ACC112 (cell line): ENCODE results near the gene LRRIQ1.

Source experiments
- H2AFZ ChIP-seq: fragments of 200-600 bp; sonication (generic); one replicate; pipeline ENCODE4 v1.6.0; 2017; ENCODE audit warnings: antibody characterized with exemption, low read length; ENCODE audit not compliant: unreplicated experiment
- H3K27ac ChIP-seq: fragments of 200-600 bp; sonication (generic); 2 replicates; pipeline ENCODE4 v1.5.1; 2014; ENCODE audit warnings: low read depth, mild to moderate bottlenecking, antibody characterized with exemption, low read length, moderate library complexity
- H3K27me3 ChIP-seq: fragments of 200-600 bp; sonication (generic); 2 replicates; pipeline ENCODE4 v1.6.1; 2014; ENCODE audit warnings: mild to moderate bottlenecking, antibody characterized with exemption, low read length, moderate library complexity, mixed read lengths; ENCODE audit not compliant: insufficient read depth
- H3K36me3 ChIP-seq: fragments of 200-600 bp; sonication (generic); 2 replicates; pipeline ENCODE4 v1.6.1; 2016; ENCODE audit warnings: mild to moderate bottlenecking, antibody characterized with exemption, low read length, moderate library complexity, mixed read lengths; ENCODE audit not compliant: insufficient read depth
- H3K4me1 ChIP-seq: fragments of 200-600 bp; sonication (generic); one replicate; pipeline ENCODE4 v1.6.1; 2016; ENCODE audit warnings: low read length, mixed read lengths; ENCODE audit not compliant: insufficient read depth, unreplicated experiment, control insufficient read depth
- H3K4me3 ChIP-seq: fragments of 200-600 bp; sonication (generic); 2 replicates; pipeline ENCODE4 v1.5.1; 2014; ENCODE audit warnings: mild to moderate bottlenecking, low read depth, low read length
- H3K79me2 ChIP-seq: fragments of 200-600 bp; sonication (generic); one replicate; pipeline ENCODE4 v1.6.0; 2016; ENCODE audit warnings: low read length; ENCODE audit not compliant: control insufficient read depth, unreplicated experiment, insufficient read depth

LRRIQ1 gene

DNA sequence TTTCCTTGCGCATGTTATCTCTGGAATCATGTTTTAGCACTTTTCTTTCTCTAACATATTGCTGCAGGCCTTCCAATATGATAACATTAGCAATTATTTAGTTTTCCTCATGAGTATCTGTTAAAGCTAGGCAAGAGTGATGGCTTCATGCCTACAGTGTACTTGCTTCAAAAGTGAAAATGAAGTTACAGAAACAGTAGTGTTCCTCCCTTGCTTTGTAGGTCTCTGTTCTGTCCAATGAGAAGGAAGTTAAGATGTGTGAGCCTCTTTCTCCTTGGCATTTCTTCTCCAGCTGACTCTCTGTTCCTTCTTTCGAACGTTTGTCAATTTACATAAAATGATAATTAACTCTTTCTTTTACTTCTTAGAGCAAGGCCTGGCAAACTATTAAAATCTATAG lies 22.2 kb downstream of the LRRIQ1 start:
- Histone ChIP-seq H3K27ac (no peak overlapping the region), H3K36me3 (no peaks in the 10 kb centered on the region), H3K4me3 (no peak overlapping the region), H3K27me3 (no peaks in the 10 kb centered on the region), H3K79me2 (no peaks in the 10 kb centered on the region), H2AFZ (no peak overlapping the region), H3K4me1 (no peaks in the 10 kb centered on the region)

DNA sequence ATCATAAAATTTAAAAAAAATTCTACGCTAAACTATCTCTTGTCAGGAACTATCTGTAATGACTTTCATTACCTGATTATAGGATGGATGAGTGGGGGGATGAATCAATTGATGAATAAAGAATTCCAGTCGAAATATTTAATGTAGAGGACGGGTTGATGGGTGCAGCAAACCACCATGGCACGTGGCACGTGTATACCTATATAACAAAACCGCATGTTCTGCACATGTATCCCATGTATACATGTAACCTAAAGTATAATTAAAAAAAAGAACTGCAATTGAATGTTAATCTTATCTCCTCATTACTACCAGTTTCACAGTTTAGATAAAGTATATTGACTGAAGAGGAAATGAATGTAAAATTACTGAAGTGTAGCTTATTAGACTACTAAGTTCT lies 23.4 kb downstream of the LRRIQ1 start:
- Histone ChIP-seq H2AFZ (no peak overlapping the region), H3K79me2 (no peaks in the 10 kb centered on the region), H3K4me1 (no peaks in the 10 kb centered on the region)

DNA sequence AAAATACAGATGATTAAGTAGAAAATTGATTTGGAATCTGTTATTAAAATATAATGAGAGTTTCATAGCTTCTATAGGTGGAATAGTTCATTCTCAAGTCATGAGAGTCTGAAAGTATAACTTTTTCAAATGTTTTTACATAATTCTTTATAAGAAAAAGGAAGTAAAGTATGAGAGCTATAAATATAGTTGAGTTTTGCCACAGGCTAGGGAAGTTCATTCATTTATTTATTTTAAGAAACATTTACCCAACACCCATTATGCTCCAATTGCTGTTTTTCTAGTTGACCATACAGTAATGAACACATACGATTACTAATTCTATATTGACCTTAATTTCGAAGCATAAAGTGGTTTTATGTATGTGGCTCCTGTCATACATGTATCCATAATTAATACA lies 24.8 kb downstream of the LRRIQ1 start:
- Histone ChIP-seq H3K4me3 (no peak overlapping the region), H3K79me2 (no peaks in the 10 kb centered on the region), H3K27ac (no peak overlapping the region), H2AFZ (no peak overlapping the region), H3K27me3 (no peaks in the 10 kb centered on the region), H3K36me3 (no peaks in the 10 kb centered on the region), H3K4me1 (no peaks in the 10 kb centered on the region)

More for the DNA sequence above, 23.4 kb downstream of the LRRIQ1 start:
- Histone ChIP-seq H3K4me3 (no peak overlapping the region), H3K36me3 (no peaks in the 10 kb centered on the region), H3K27ac (no peak overlapping the region), H3K27me3 (no peaks in the 10 kb centered on the region)

DNA sequence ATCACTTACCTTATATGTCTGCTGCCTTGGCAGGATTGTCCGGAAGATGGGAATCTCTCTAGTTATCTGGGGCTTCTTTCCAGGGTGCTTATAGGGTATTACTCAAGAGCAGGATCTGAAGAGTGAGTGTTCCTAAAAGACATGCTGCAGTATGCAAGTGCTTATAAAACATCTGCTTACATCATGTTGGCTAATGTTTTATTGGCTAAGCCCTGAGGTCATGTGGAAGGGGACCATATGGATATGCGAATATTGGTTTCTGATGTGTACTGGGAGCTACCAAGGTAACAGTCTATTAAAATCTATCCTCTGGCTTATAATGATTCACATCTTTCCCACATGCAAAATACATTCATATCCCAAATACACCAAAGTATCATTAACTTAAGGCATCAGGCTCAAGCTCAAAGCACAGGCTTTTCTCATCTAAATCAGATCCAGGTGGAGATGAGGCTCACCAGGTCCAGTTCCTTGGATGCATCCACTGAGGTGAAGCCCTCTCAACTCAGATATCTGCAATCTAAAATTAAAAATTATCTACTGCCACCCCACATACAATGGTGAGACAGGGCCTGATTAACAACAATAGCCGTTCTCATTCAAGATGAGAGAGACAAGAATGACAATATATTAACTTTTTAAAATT lies 29.8 kb downstream of the LRRIQ1 start:
- H3K27me3 ChIP-seq, result peaks cover 5% of the 10 kb centered on the region; the same call in 1 of the 2 replicates

DNA sequence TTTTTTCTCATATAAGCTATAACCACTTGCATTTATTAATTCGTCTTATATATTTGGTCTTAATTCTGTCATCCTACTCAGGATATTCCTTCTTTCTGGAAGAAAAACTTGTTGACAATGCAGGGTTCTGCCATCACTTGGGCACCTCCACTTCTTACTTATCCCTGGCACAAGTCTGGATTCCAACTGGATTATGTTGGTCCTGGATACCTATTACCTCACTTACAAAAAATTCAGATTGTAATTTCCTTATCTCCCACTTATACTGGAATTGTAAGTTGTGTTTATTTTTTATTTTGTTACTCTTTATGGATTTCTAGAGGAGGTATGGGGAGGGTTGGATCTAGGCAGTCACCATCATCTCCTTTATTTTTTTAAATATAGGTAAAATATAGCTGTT lies 36.7 kb downstream of the LRRIQ1 start:
- Histone ChIP-seq H3K4me1 (peaks cover 4% of the 10 kb centered on the region), H3K79me2 (no peaks in the 10 kb centered on the region), H3K27me3 (peaks cover 8% of the 10 kb centered on the region; the same call in 1 of the 2 replicates), H3K36me3 (no peaks in the 10 kb centered on the region), H3K4me3 (no peak overlapping the region), H2AFZ (no peak overlapping the region), H3K27ac (no peak overlapping the region)

More for the DNA sequence above, 29.8 kb downstream of the LRRIQ1 start:
- no peaks in the 10 kb centered on the region for H3K36me3 ChIP-seq
- H3K79me2 ChIP-seq, result no peaks in the 10 kb centered on the region
- no peak overlapping the region for H3K27ac ChIP-seq
- no peaks in the 10 kb centered on the region for H3K4me1 ChIP-seq
- H3K4me3 ChIP-seq, result no peak overlapping the region
- no peak overlapping the region for H2AFZ ChIP-seq

DNA sequence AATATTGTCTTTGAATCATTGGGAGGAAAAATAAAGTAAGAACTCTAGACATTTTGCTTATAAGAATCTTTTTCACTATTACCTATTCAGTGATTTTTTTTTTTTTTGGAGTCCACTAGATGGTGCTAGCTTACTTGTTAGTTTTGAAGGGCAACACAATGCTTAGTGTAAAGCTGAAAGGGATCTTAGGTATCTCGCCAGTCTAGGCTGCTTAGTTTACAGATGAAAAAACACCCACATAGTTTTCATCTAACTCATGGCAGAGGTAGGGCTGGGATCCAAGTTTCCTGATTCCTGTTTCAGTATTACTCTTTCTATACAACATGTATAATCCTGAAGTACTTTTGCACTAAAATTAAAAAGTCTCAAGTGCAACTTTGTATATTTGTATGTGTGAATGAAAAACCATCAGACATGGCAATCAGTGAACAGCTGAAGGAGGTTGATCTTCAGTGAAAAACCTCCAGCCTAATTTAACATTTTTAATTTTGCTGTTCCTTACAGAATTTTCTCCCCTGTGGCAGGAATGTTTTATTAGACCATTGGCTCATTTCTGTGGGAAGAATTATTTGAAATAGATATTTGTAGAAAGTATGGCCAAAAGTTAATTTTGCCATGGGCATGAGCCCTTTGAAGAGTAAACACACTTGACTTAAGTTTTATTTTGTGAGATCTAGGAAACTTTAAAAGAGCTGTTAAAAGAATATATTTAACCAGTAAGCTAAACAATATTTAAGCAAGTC lies 40.7 kb downstream of the LRRIQ1 start:
- Histone ChIP-seq H3K4me1 (peaks cover 4% of the 10 kb centered on the region), H3K36me3 (no peaks in the 10 kb centered on the region), H3K79me2 (no peaks in the 10 kb centered on the region), H3K27me3 (no peaks in the 10 kb centered on the region; the same call in 1 of the 2 replicates), H3K4me3 (no peak overlapping the region), H3K27ac (no peak overlapping the region), H2AFZ (no peak overlapping the region)

DNA sequence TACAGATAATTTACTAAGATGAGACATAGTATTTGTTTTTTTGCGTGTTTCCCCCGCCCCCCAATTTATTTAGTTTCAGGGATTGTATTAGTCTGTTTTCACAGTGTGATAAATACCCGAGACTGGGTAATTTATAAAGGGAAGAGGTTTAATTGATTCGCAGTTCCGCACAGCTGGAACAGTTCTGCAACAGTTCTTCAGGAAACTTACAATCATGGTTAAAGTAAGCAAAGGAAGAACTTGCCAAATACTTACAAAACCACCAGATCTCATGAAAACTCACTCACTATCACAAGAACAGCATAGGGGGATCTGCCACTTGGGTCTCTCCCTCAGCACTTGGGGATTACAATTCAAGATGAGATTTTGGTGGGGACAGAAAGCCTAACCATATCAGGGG lies 48.9 kb downstream of the LRRIQ1 start:
- no peaks in the 10 kb centered on the region for H3K4me1 ChIP-seq
- H3K4me3 ChIP-seq, result no peak overlapping the region
- no peak overlapping the region for H3K27ac ChIP-seq
- no peaks in the 10 kb centered on the region for H3K36me3 ChIP-seq
- H3K79me2 ChIP-seq, result no peaks in the 10 kb centered on the region
- no peak overlapping the region for H2AFZ ChIP-seq
- H3K27me3 ChIP-seq, result peaks cover 3% of the 10 kb centered on the region; the same call in 1 of the 2 replicates

DNA sequence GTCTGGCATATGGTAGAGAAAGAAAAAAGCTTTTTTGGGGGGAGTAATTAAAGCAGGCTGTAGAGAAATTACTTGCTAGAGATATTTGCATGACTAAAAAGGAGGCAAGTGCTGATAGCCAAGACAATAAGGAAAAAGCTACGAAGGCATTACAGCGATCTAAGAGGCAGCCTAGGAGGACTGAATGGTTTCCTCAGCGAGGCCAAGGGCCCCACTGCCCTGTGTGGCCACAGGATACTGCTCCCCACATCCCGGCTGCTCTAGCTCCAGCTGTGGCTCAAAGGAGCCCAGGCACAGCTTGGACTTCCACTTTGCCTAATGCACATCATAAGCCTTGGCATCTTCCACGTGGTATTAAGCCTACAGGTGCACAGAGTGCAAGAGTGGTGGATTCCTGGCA lies 53.6 kb downstream of the LRRIQ1 start:
- no peaks in the 10 kb centered on the region for H3K79me2 ChIP-seq
- no peaks in the 10 kb centered on the region for H3K4me1 ChIP-seq
- peaks cover 17% of the 10 kb centered on the region for H3K27me3 ChIP-seq
- no peak overlapping the region for H3K27ac ChIP-seq
- no peak overlapping the region for H2AFZ ChIP-seq
- H3K36me3 ChIP-seq, result no peaks in the 10 kb centered on the region
- no peak overlapping the region for H3K4me3 ChIP-seq

DNA sequence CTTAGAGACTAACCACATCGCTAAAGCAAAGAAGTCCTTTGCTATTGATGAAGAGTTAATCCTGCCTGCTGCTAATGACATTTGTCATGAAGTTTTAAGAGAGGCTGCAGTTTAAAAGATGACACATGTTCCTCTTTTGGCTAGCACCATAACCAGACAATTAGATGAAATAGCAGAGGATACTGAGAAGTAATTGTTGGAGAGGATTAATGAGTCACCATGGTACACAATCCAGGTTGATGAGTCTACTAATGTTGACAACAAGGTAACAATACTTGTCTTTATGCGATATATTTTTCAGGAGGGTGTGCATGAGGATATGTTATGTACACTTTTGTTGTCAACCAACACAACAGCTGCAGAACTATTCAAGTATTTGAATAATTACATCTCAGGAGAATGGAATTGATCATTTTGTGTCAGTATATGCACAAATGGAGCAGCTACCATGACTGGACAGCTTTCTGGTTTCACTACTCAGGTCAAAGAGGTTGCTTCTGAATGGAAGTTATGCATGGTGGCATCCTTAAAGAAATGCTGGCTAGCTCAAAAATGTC lies 56.7 kb downstream of the LRRIQ1 start:
- H3K27ac ChIP-seq, result no peak overlapping the region
- no peaks in the 10 kb centered on the region for H3K4me1 ChIP-seq
- H2AFZ ChIP-seq, result no peak overlapping the region
- H3K27me3 ChIP-seq, result peaks cover 25% of the 10 kb centered on the region
- H3K79me2 ChIP-seq, result no peaks in the 10 kb centered on the region
- no peak overlapping the region for H3K4me3 ChIP-seq
- no peaks in the 10 kb centered on the region for H3K36me3 ChIP-seq

DNA sequence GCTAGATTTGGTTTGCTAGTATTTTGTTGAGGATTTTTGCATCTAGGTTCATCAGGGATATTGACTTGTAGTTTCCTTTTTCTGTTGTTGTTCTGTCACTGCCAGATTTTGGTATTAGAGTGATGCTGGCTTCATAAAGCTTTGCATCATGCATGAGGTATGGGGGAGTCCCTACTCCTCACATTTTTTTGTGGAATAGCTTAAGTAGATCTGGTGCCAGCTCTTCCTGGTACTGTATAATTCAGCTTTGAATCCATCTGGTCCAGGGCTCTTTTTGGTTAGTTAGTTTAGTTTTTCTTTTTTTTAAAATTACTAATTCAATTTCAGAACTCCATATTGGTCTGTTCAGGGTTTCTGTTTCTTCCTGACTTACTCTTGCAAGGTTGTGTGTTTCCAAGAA lies 59.4 kb downstream of the LRRIQ1 start:
- H3K79me2 ChIP-seq, result no peaks in the 10 kb centered on the region
- no peaks in the 10 kb centered on the region for H3K4me1 ChIP-seq
- H3K4me3 ChIP-seq, result no peak overlapping the region
- no peaks in the 10 kb centered on the region for H3K36me3 ChIP-seq
- no peak overlapping the region for H2AFZ ChIP-seq
- no peak overlapping the region for H3K27ac ChIP-seq
- peaks cover 19% of the 10 kb centered on the region for H3K27me3 ChIP-seq

DNA sequence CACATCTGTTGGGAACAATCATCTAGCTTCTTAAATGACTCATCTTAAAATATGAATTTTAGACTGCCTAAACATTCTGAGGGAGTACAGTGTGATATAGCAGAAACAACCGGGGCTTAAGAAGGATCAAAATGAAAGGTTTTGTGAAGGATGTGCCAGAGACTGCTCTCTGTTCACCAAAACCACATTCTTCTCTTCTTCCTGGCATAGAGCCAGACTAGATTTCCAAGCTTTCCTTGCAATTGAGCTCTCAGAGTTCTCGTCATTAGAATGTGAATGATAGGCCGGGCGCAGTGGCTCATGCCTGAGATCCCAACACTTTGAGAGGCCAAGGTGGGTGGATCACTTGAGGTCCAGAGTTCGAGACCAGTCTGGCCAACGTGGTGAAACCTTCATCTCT lies 94.5 kb downstream of the LRRIQ1 start:
- Histone ChIP-seq H2AFZ (no peak overlapping the region), H3K4me1 (no peaks in the 10 kb centered on the region), H3K79me2 (no peaks in the 10 kb centered on the region), H3K4me3 (no peak overlapping the region), H3K36me3 (no peaks in the 10 kb centered on the region), H3K27me3 (no peaks in the 10 kb centered on the region), H3K27ac (no peak overlapping the region)
